T-helper 2 cell treated with Interferon-gamma antibody and Interleukin-4, amounts not matched to agents 5 μg/mL and 100 μg/mL, for 36 hours (primary cell): Measurements from ENCODE around the gene METTL6.
"Not testable (repeated sequence)": the region's sequence is repeated elsewhere in the genome, so short reads cannot be mapped to it uniquely, and the experiment has no call there.

Experiments
- DNase-seq: peaks from one replicate; pipeline ENCODE4 v3.0.0; 2021; ENCODE audit warnings: low spot score
- H3K27ac Mint-ChIP-seq: one replicate; pipeline ENCODE4 v1.8.0; 2021; ENCODE audit warnings: mild to moderate bottlenecking, mixed read lengths
- H3K27me3 Mint-ChIP-seq: one replicate; pipeline ENCODE4 v1.8.0; 2021; ENCODE audit warnings: low read depth, mixed read lengths
- H3K36me3 Mint-ChIP-seq: one replicate; pipeline ENCODE4 v1.8.0; 2021; ENCODE audit warnings: low read depth, mixed read lengths
- H3K4me1 Mint-ChIP-seq: one replicate; pipeline ENCODE4 v1.8.0; 2021; ENCODE audit warnings: low read depth, mixed read lengths
- H3K4me3 Mint-ChIP-seq: one replicate; pipeline ENCODE4 v1.8.0; 2022; ENCODE audit warnings: mild to moderate bottlenecking, moderate library complexity, mixed read lengths
- H3K9me3 Mint-ChIP-seq: one replicate; pipeline ENCODE4 v1.8.0; 2021; ENCODE audit warnings: mixed read lengths

The METTL6 gene

GRCh38 chr3:15436246-15436645 is 8.9 kb upstream of the METTL6 start:
- Mint-ChIP-seq H3K9me3 (no peaks in the 10 kb centered on the region), H3K27ac (no peak overlapping the region), H3K36me3 (peaks cover 67% of the 10 kb centered on the region), H3K27me3 (no peaks in the 10 kb centered on the region), H3K4me1 (peaks cover 12% of the 10 kb centered on the region), H3K4me3 (no peak overlapping the region)
- no peak for DNase-seq

- no peak overlapping the region for H3K4me3 Mint-ChIP-seq
- no peak overlapping the region for H3K27ac Mint-ChIP-seq
- H3K4me1 Mint-ChIP-seq = peaks cover 5% of the 10 kb centered on the region
- no peak for DNase-seq
- no peaks in the 10 kb centered on the region for H3K9me3 Mint-ChIP-seq
- H3K36me3 Mint-ChIP-seq = peaks cover 57% of the 10 kb centered on the region
- H3K27me3 Mint-ChIP-seq = no peaks in the 10 kb centered on the region
Measured at GRCh38 chr3:15434756-15435155, 7.4 kb upstream of the METTL6 start.

GRCh38 chr3:15433531-15433930 is 6.2 kb upstream of the METTL6 start:
- Mint-ChIP-seq H3K36me3 (peaks cover 49% of the 10 kb centered on the region), H3K9me3 (no peaks in the 10 kb centered on the region), H3K4me1 (peaks cover 14% of the 10 kb centered on the region), H3K27me3 (no peaks in the 10 kb centered on the region), H3K27ac (no peak overlapping the region), H3K4me3 (no peak overlapping the region)
- no peak for DNase-seq

GRCh38 chr3:15431256-15431837 is 4.0 kb upstream of the METTL6 start:
- H3K4me3 Mint-ChIP-seq = no peak overlapping the region
- peaks cover 45% of the 10 kb centered on the region for H3K36me3 Mint-ChIP-seq
- H3K9me3 Mint-ChIP-seq = peaks cover 6% of the 10 kb centered on the region
- no peak overlapping the region for H3K27ac Mint-ChIP-seq
- H3K27me3 Mint-ChIP-seq = no peaks in the 10 kb centered on the region
- DNase-seq = no peak
- H3K4me1 Mint-ChIP-seq = peaks cover 24% of the 10 kb centered on the region

GRCh38 chr3:15430624-15431023 is 3.3 kb upstream of the METTL6 start:
- Mint-ChIP-seq H3K4me1 (peaks cover 32% of the 10 kb centered on the region), H3K27ac (no peak overlapping the region), H3K27me3 (no peaks in the 10 kb centered on the region), H3K9me3 (peaks cover 6% of the 10 kb centered on the region), H3K4me3 (no peak overlapping the region), H3K36me3 (peaks cover 43% of the 10 kb centered on the region)
- no peak for DNase-seq

GRCh38 chr3:15429080-15429479 is 1.7 kb upstream of the METTL6 start:
- peaks cover 37% of the 10 kb centered on the region for H3K4me1 Mint-ChIP-seq
- DNase-seq = no peak
- H3K9me3 Mint-ChIP-seq = peaks cover 6% of the 10 kb centered on the region
- H3K27me3 Mint-ChIP-seq = no peaks in the 10 kb centered on the region
- H3K27ac Mint-ChIP-seq = peak overlapping the region; percentile 92
- peaks cover 37% of the 10 kb centered on the region for H3K36me3 Mint-ChIP-seq
- H3K4me3 Mint-ChIP-seq = peak overlapping the region; percentile 94

GRCh38 chr3:15428539-15428938 is 1.2 kb upstream of the METTL6 start:
- Mint-ChIP-seq H3K4me1 (peaks cover 37% of the 10 kb centered on the region), H3K27ac (peak overlapping the region; percentile 92), H3K4me3 (peak overlapping the region; percentile 94), H3K9me3 (peaks cover 6% of the 10 kb centered on the region), H3K36me3 (peaks cover 36% of the 10 kb centered on the region), H3K27me3 (no peaks in the 10 kb centered on the region)
- DNase-seq = peak; percentile 21

- Mint-ChIP-seq H3K9me3 (peaks cover 6% of the 10 kb centered on the region), H3K4me3 (peak overlapping the region; percentile 94), H3K36me3 (peaks cover 34% of the 10 kb centered on the region), H3K27ac (peak overlapping the region; percentile 92), H3K4me1 (peaks cover 37% of the 10 kb centered on the region), H3K27me3 (no peaks in the 10 kb centered on the region)
- no peak for DNase-seq
Measured at GRCh38 chr3:15427981-15428380, 637 bp upstream of the METTL6 start.

GRCh38 chr3:15426579-15427118 is 695 bp downstream of the METTL6 start:
- H3K36me3 Mint-ChIP-seq = peaks cover 39% of the 10 kb centered on the region
- no peak for DNase-seq

GRCh38 chr3:15420871-15421270 is 6.5 kb downstream of the METTL6 start:
- Mint-ChIP-seq H3K36me3 (peaks cover 28% of the 10 kb centered on the region), H3K27me3 (no peaks in the 10 kb centered on the region), H3K4me3 (no peak overlapping the region), H3K27ac (no peak overlapping the region), H3K9me3 (no peaks in the 10 kb centered on the region), H3K4me1 (peaks cover 12% of the 10 kb centered on the region)
- no peak for DNase-seq

More at GRCh38 chr3:15426579-15427118, 695 bp downstream of the METTL6 start:
- Mint-ChIP-seq H3K27ac (peak overlapping the region; percentile 92), H3K4me3 (peak overlapping the region; percentile 94), H3K9me3 (peaks cover 6% of the 10 kb centered on the region), H3K4me1 (peaks cover 35% of the 10 kb centered on the region), H3K27me3 (no peaks in the 10 kb centered on the region)

GRCh38 chr3:15410966-15411365 is 16.4 kb downstream of the METTL6 start:
- H3K4me3 Mint-ChIP-seq, H3K9me3 Mint-ChIP-seq, H3K27ac Mint-ChIP-seq, H3K27me3 Mint-ChIP-seq, H3K4me1 Mint-ChIP-seq, DNase-seq: not testable (repeated sequence)
- H3K36me3 Mint-ChIP-seq = peaks cover 32% of the 10 kb centered on the region

GRCh38 chr3:15409774-15410173 is 17.6 kb downstream of the METTL6 start:
- no peaks in the 10 kb centered on the region for H3K27me3 Mint-ChIP-seq
- H3K9me3 Mint-ChIP-seq = no peaks in the 10 kb centered on the region
- DNase-seq = no peak
- H3K36me3 Mint-ChIP-seq = peaks cover 20% of the 10 kb centered on the region
- no peak overlapping the region for H3K27ac Mint-ChIP-seq
- H3K4me1 Mint-ChIP-seq = no peaks in the 10 kb centered on the region
- no peak overlapping the region for H3K4me3 Mint-ChIP-seq

- H3K4me3 Mint-ChIP-seq = no peak overlapping the region
- H3K27me3 Mint-ChIP-seq = no peaks in the 10 kb centered on the region
- no peaks in the 10 kb centered on the region for H3K4me1 Mint-ChIP-seq
- no peak for DNase-seq
- peaks cover 19% of the 10 kb centered on the region for H3K36me3 Mint-ChIP-seq
- H3K27ac Mint-ChIP-seq = no peak overlapping the region
- no peaks in the 10 kb centered on the region for H3K9me3 Mint-ChIP-seq
Measured at GRCh38 chr3:15409239-15409638, 18.1 kb downstream of the METTL6 start.

- no peaks in the 10 kb centered on the region for H3K9me3 Mint-ChIP-seq
- no peaks in the 10 kb centered on the region for H3K27me3 Mint-ChIP-seq
- DNase-seq = no peak
- H3K36me3 Mint-ChIP-seq = peaks cover 3% of the 10 kb centered on the region
- no peak overlapping the region for H3K4me3 Mint-ChIP-seq
- H3K27ac Mint-ChIP-seq = no peak overlapping the region
- peaks cover 8% of the 10 kb centered on the region for H3K4me1 Mint-ChIP-seq
Measured at GRCh38 chr3:15405448-15406050, 21.8 kb downstream of the METTL6 start.
